ENCODE measurements around the gene USHBP1.

Gene USHBP1

GRCh38 chr19:17266589-17266974 is 2.0 kb upstream of the USHBP1 start:
- Histone ChIP-seq H3K36me3 (ENCODE audit: low read length) (no peaks in the 10 kb centered on the region), H3K79me2 (ENCODE audit: insufficient read depth, low read length) (peaks cover 12% of the 10 kb centered on the region; the same call in 1 of the 2 replicates), H2AFZ (ENCODE audit: low read depth, low read length, severe bottlenecking) (peak overlapping the region; percentile 29), H3F3A (ENCODE audit: insufficient read depth) (peaks cover 13% of the 10 kb centered on the region), H3K4me3 (ENCODE audit: insufficient read depth, low read length, poor library complexity, severe bottlenecking) (peak overlapping the region; percentile 47), H3K9me2 (replicated peaks; ENCODE audit: insufficient read depth, low read length) (no peaks in the 10 kb centered on the region), H3K27me3 (ENCODE audit: low read length) (no peaks in the 10 kb centered on the region), H4K20me1 (ENCODE audit: low read depth, low read length) (no peaks in the 10 kb centered on the region), H3K9ac (ENCODE audit: low read length) (peak overlapping the region; percentile 61), H3K4me2 (ENCODE audit: low read depth, low read length, poor library complexity, severe bottlenecking) (peak overlapping the region; percentile 97), H3K9me3 (ENCODE audit: insufficient read depth, low read length) (no peaks in the 10 kb centered on the region), H3K27ac (ENCODE audit: low read depth, low read length) (peak overlapping the region; percentile 98)
- no peak for TF ChIP-seq CTCF (IDR thresholded peaks at IDR 0.05; ENCODE audit: insufficient read depth, low read length, poor library complexity, severe bottlenecking)
- TF ChIP-seq EZH2phosphoT487 (conservative IDR thresholded peaks at IDR 0.05; ENCODE audit: low read length), result no peak

GRCh38 chr19:17266026-17266425 is 1.5 kb upstream of the USHBP1 start:
- Histone ChIP-seq H3K79me2 (ENCODE audit: insufficient read depth, low read length) (peaks cover 12% of the 10 kb centered on the region; the same call in 1 of the 2 replicates), H3K27me3 (ENCODE audit: low read length) (no peaks in the 10 kb centered on the region), H3F3A (ENCODE audit: insufficient read depth) (peaks cover 13% of the 10 kb centered on the region), H3K9ac (ENCODE audit: low read length) (peak overlapping the region; percentile 61), H3K9me3 (ENCODE audit: insufficient read depth, low read length) (no peaks in the 10 kb centered on the region), H3K27ac (ENCODE audit: low read depth, low read length) (peak overlapping the region; percentile 98), H3K36me3 (ENCODE audit: low read length) (no peaks in the 10 kb centered on the region), H3K4me2 (ENCODE audit: low read depth, low read length, poor library complexity, severe bottlenecking) (peak overlapping the region; percentile 97), H2AFZ (ENCODE audit: low read depth, low read length, severe bottlenecking) (peak overlapping the region; percentile 29), H3K4me3 (ENCODE audit: insufficient read depth, low read length, poor library complexity, severe bottlenecking) (peak overlapping the region; percentile 47), H4K20me1 (ENCODE audit: low read depth, low read length) (no peaks in the 10 kb centered on the region), H3K9me2 (replicated peaks; ENCODE audit: insufficient read depth, low read length) (no peaks in the 10 kb centered on the region)
- TF ChIP-seq EZH2phosphoT487 (conservative IDR thresholded peaks at IDR 0.05; ENCODE audit: low read length) (no peak), CTCF (IDR thresholded peaks at IDR 0.05; ENCODE audit: insufficient read depth, low read length, poor library complexity, severe bottlenecking) (no peak)

- Histone ChIP-seq H3K9ac (ENCODE audit: low read length) (no peak overlapping the region), H2AFZ (ENCODE audit: low read depth, low read length, severe bottlenecking) (no peak overlapping the region)
Measured at GRCh38 chr19:17263712-17264640, 569 bp downstream of the USHBP1 start.

More at GRCh38 chr19:17263712-17264640, 569 bp downstream of the USHBP1 start:
- no peaks in the 10 kb centered on the region for H3K9me3 ChIP-seq (ENCODE audit: insufficient read depth, low read length)
- H3K27me3 ChIP-seq (ENCODE audit: low read length), result no peaks in the 10 kb centered on the region
- H4K20me1 ChIP-seq (ENCODE audit: low read depth, low read length), result no peaks in the 10 kb centered on the region
- H3K4me3 ChIP-seq (ENCODE audit: insufficient read depth, low read length, poor library complexity, severe bottlenecking), result no peak overlapping the region
- no peaks in the 10 kb centered on the region for H3K36me3 ChIP-seq (ENCODE audit: low read length)
- peaks cover 12% of the 10 kb centered on the region; the same call in 1 of the 2 replicates for H3K79me2 ChIP-seq (ENCODE audit: insufficient read depth, low read length)
- H3F3A ChIP-seq (ENCODE audit: insufficient read depth), result peaks cover 13% of the 10 kb centered on the region
- H3K4me2 ChIP-seq (ENCODE audit: low read depth, low read length, poor library complexity, severe bottlenecking), result no peak overlapping the region
- peak overlapping the region; percentile 18; the same call in 1 of the 2 replicates for H3K27ac ChIP-seq (ENCODE audit: low read depth, low read length)
- H3K9me2 ChIP-seq (replicated peaks; ENCODE audit: insufficient read depth, low read length), result no peaks in the 10 kb centered on the region
- TF ChIP-seq CTCF (IDR thresholded peaks at IDR 0.05; ENCODE audit: insufficient read depth, low read length, poor library complexity, severe bottlenecking), result no peak
- TF ChIP-seq EZH2phosphoT487 (conservative IDR thresholded peaks at IDR 0.05; ENCODE audit: low read length), result no peak
